Measurements from ENCODE around the gene RND2.
A peak's percentile ranks its signal among the peaks of the same experiment; 100 is the strongest.

RND2 gene

GRCh38 chr17:43033948-43034881 lies 9.2 kb downstream of the RND2 start:
- Histone ChIP-seq H3K9ac (ENCODE audit: low read length) (no peak overlapping the region), H2BK120ac (ENCODE audit: low read depth, low read length) (no peak overlapping the region), H3K79me1 (replicated peaks; ENCODE audit: low read length, poor library complexity, severe bottlenecking) (no peaks in the 10 kb centered on the region), H3K14ac (ENCODE audit: low read length in 2 of 2) (peak overlapping the region in 1 of 2 experiments; percentile 11), H3K18ac (ENCODE audit: low read depth in 1 of 2, low read length in 2 of 2) (peak overlapping the region in 1 of 2 experiments; percentile 52), H4K91ac (ENCODE audit: low read length) (peak overlapping the region; percentile 28), H3K36me3 (ENCODE audit: control insufficient read depth in 1 of 2, insufficient read depth in 2 of 2, low read depth in 1 of 2, low read length in 2 of 2) (no peaks in the 10 kb centered on the region), H3K27me3 (ENCODE audit: control insufficient read depth in 1 of 2, insufficient read depth in 1 of 2, low read length in 2 of 2) (peaks cover 0 to 4% of the 10 kb centered on the region in 2 experiments), H3K23ac (ENCODE audit: low read length in 2 of 2) (no peak overlapping the region), H3K9me3 (ENCODE audit: control insufficient read depth, low read length) (no peaks in the 10 kb centered on the region), H2AFZ (ENCODE audit: low read depth, low read length) (no peak overlapping the region), H2BK5ac (ENCODE audit: low read depth, low read length, poor library complexity, severe bottlenecking) (no peak overlapping the region), H2AK5ac (ENCODE audit: low read length, severe bottlenecking) (no peak overlapping the region), H3K27ac (ENCODE audit: low read length, poor library complexity, severe bottlenecking) (no peak overlapping the region), H3K4me1 (ENCODE audit: control insufficient read depth, insufficient read depth, low read depth, low read length) (peaks cover 4% of the 10 kb centered on the region), H4K8ac (ENCODE audit: low read length) (peak overlapping the region; percentile 64), H3K4me3 (ENCODE audit: insufficient read depth in 1 of 2, low read depth in 1 of 2, low read length in 2 of 2) (no peak overlapping the region), H3K4me2 (ENCODE audit: low read length, poor library complexity, severe bottlenecking) (no peak overlapping the region), H3K4ac (ENCODE audit: low read depth in 1 of 2, low read length in 2 of 2) (no peak overlapping the region), H2BK15ac (ENCODE audit: low read depth, poor library complexity, severe bottlenecking) (no peak overlapping the region), H2BK12ac (ENCODE audit: low read length in 2 of 2) (no peak overlapping the region)
- no peak for DNase-seq
- WGBS, result 43% methylated on average over 5 of the region's 12 CpGs

GRCh38 chr17:43034894-43035293 lies 9.9 kb downstream of the RND2 start:
- Histone ChIP-seq H3K4me3 (ENCODE audit: insufficient read depth in 1 of 2, low read depth in 1 of 2, low read length in 2 of 2) (no peak overlapping the region), H2BK12ac (ENCODE audit: low read length in 2 of 2) (no peak overlapping the region), H3K27ac (ENCODE audit: low read length, poor library complexity, severe bottlenecking) (no peak overlapping the region), H2BK15ac (ENCODE audit: low read depth, poor library complexity, severe bottlenecking) (no peak overlapping the region), H3K18ac (ENCODE audit: low read depth in 1 of 2, low read length in 2 of 2) (no peak overlapping the region), H3K36me3 (ENCODE audit: control insufficient read depth in 1 of 2, insufficient read depth in 2 of 2, low read depth in 1 of 2, low read length in 2 of 2) (no peaks in the 10 kb centered on the region), H2BK120ac (ENCODE audit: low read depth, low read length) (no peak overlapping the region), H3K23ac (ENCODE audit: low read length in 2 of 2) (no peak overlapping the region), H2AK5ac (ENCODE audit: low read length, severe bottlenecking) (no peak overlapping the region), H3K27me3 (ENCODE audit: control insufficient read depth in 1 of 2, insufficient read depth in 1 of 2, low read length in 2 of 2) (peaks cover 0 to 4% of the 10 kb centered on the region in 2 experiments), H3K4me1 (ENCODE audit: control insufficient read depth, insufficient read depth, low read depth, low read length) (peaks cover 4% of the 10 kb centered on the region), H2BK5ac (ENCODE audit: low read depth, low read length, poor library complexity, severe bottlenecking) (no peak overlapping the region), H3K14ac (ENCODE audit: low read length in 2 of 2) (no peak overlapping the region), H4K8ac (ENCODE audit: low read length) (no peak overlapping the region), H3K9ac (ENCODE audit: low read length) (no peak overlapping the region), H3K79me1 (replicated peaks; ENCODE audit: low read length, poor library complexity, severe bottlenecking) (no peaks in the 10 kb centered on the region), H4K91ac (ENCODE audit: low read length) (no peak overlapping the region), H2AFZ (ENCODE audit: low read depth, low read length) (no peak overlapping the region), H3K9me3 (ENCODE audit: control insufficient read depth, low read length) (no peaks in the 10 kb centered on the region), H3K4me2 (ENCODE audit: low read length, poor library complexity, severe bottlenecking) (no peak overlapping the region), H3K4ac (ENCODE audit: low read depth in 1 of 2, low read length in 2 of 2) (no peak overlapping the region)
- DNase-seq, result no peak
- 85% methylated on average over 3 of the region's 3 CpGs for WGBS

GRCh38 chr17:43039646-43040045 lies 14.6 kb downstream of the RND2 start:
- no peak overlapping the region for H3K9ac ChIP-seq (ENCODE audit: low read length)
- H2BK5ac ChIP-seq (ENCODE audit: low read depth, low read length, poor library complexity, severe bottlenecking), result no peak overlapping the region
- H3K4me1 ChIP-seq (ENCODE audit: control insufficient read depth, insufficient read depth, low read depth, low read length), result peaks cover 7% of the 10 kb centered on the region
- H2AFZ ChIP-seq (ENCODE audit: low read depth, low read length), result no peak overlapping the region
- no peak overlapping the region for H2BK12ac ChIP-seq (ENCODE audit: low read length in 2 of 2)
- no peak overlapping the region for H3K23ac ChIP-seq (ENCODE audit: low read length in 2 of 2)
- no peak overlapping the region for H2BK15ac ChIP-seq (ENCODE audit: low read depth, poor library complexity, severe bottlenecking)
- no peak overlapping the region for H2AK5ac ChIP-seq (ENCODE audit: low read length, severe bottlenecking)
- H3K9me3 ChIP-seq (ENCODE audit: control insufficient read depth, low read length), result no peaks in the 10 kb centered on the region
- WGBS, result 89% methylated on average over 2 of the region's 2 CpGs
- H3K79me1 ChIP-seq (replicated peaks; ENCODE audit: low read length, poor library complexity, severe bottlenecking), result no peaks in the 10 kb centered on the region
- H4K8ac ChIP-seq (ENCODE audit: low read length), result no peak overlapping the region
- H3K14ac ChIP-seq (ENCODE audit: low read length in 2 of 2), result no peak overlapping the region
- no peak overlapping the region for H2BK120ac ChIP-seq (ENCODE audit: low read depth, low read length)
- no peak overlapping the region for H3K4ac ChIP-seq (ENCODE audit: low read depth in 1 of 2, low read length in 2 of 2)
- no peak overlapping the region for H3K27ac ChIP-seq (ENCODE audit: low read length, poor library complexity, severe bottlenecking)
- no peak overlapping the region for H3K4me3 ChIP-seq (ENCODE audit: insufficient read depth in 1 of 2, low read depth in 1 of 2, low read length in 2 of 2)
- H3K18ac ChIP-seq (ENCODE audit: low read depth in 1 of 2, low read length in 2 of 2), result no peak overlapping the region
- no peaks in the 10 kb centered on the region for H3K27me3 ChIP-seq (ENCODE audit: control insufficient read depth in 1 of 2, insufficient read depth in 1 of 2, low read length in 2 of 2)
- H4K91ac ChIP-seq (ENCODE audit: low read length), result no peak overlapping the region
- H3K4me2 ChIP-seq (ENCODE audit: low read length, poor library complexity, severe bottlenecking), result no peak overlapping the region
- no peaks in the 10 kb centered on the region for H3K36me3 ChIP-seq (ENCODE audit: control insufficient read depth in 1 of 2, insufficient read depth in 2 of 2, low read depth in 1 of 2, low read length in 2 of 2)
- DNase-seq, result no peak

- H3K79me1 ChIP-seq (replicated peaks; ENCODE audit: low read length, poor library complexity, severe bottlenecking), result no peaks in the 10 kb centered on the region
- WGBS, result 100% methylated on average over 1 of the region's 2 CpGs
These were observed 15.6 kb downstream of the RND2 start for GRCh38 chr17:43040655-43041054.

More at GRCh38 chr17:43040655-43041054, 15.6 kb downstream of the RND2 start:
- H4K8ac ChIP-seq (ENCODE audit: low read length), result no peak overlapping the region
- no peaks in the 10 kb centered on the region for H3K9me3 ChIP-seq (ENCODE audit: control insufficient read depth, low read length)
- H3K27me3 ChIP-seq (ENCODE audit: control insufficient read depth in 1 of 2, insufficient read depth in 1 of 2, low read length in 2 of 2), result no peaks in the 10 kb centered on the region
- no peak overlapping the region for H4K91ac ChIP-seq (ENCODE audit: low read length)
- H2AK5ac ChIP-seq (ENCODE audit: low read length, severe bottlenecking), result no peak overlapping the region
- peaks cover 7% of the 10 kb centered on the region for H3K4me1 ChIP-seq (ENCODE audit: control insufficient read depth, insufficient read depth, low read depth, low read length)
- no peak overlapping the region for H2BK12ac ChIP-seq (ENCODE audit: low read length in 2 of 2)
- H2BK5ac ChIP-seq (ENCODE audit: low read depth, low read length, poor library complexity, severe bottlenecking), result no peak overlapping the region
- DNase-seq, result no peak
- no peak overlapping the region for H3K18ac ChIP-seq (ENCODE audit: low read depth in 1 of 2, low read length in 2 of 2)
- no peak overlapping the region for H3K9ac ChIP-seq (ENCODE audit: low read length)
- no peak overlapping the region for H3K14ac ChIP-seq (ENCODE audit: low read length in 2 of 2)
- H2BK15ac ChIP-seq (ENCODE audit: low read depth, poor library complexity, severe bottlenecking), result no peak overlapping the region
- H3K27ac ChIP-seq (ENCODE audit: low read length, poor library complexity, severe bottlenecking), result no peak overlapping the region
- H3K23ac ChIP-seq (ENCODE audit: low read length in 2 of 2), result no peak overlapping the region
- H2AFZ ChIP-seq (ENCODE audit: low read depth, low read length), result no peak overlapping the region
- no peak overlapping the region for H2BK120ac ChIP-seq (ENCODE audit: low read depth, low read length)
- H3K4me2 ChIP-seq (ENCODE audit: low read length, poor library complexity, severe bottlenecking), result no peak overlapping the region
- no peak overlapping the region for H3K4ac ChIP-seq (ENCODE audit: low read depth in 1 of 2, low read length in 2 of 2)
- H3K4me3 ChIP-seq (ENCODE audit: insufficient read depth in 1 of 2, low read depth in 1 of 2, low read length in 2 of 2), result no peak overlapping the region
- H3K36me3 ChIP-seq (ENCODE audit: control insufficient read depth in 1 of 2, insufficient read depth in 2 of 2, low read depth in 1 of 2, low read length in 2 of 2), result no peaks in the 10 kb centered on the region
